OCI-LY7 (cell line): Measurements from ENCODE around the gene CD52. TPM values are rescaled to one million over a fixed set of nuclear protein-coding genes. Genes with fewer than 3 reads are reported as not detected.
A peak's percentile ranks its signal among the peaks of the same experiment; 100 is the strongest.

Source experiments
- BruUV-seq: library from RNA; stranded (reverse); fragments of 400-500 nt; replicated peaks from 2 replicates; lab custom pipeline; 2021; lab: Mats Ljungman, UMichigan
- CTCF ChIA-PET: fragments of 300-600 bp; sonication (Branson Sonifier 250); formaldehyde crosslinking; loops from one replicate; lab custom pipeline; 2022; ENCODE audit warnings: antibody characterized with exemption; ENCODE audit not compliant: unreplicated experiment; lab: Charles Lee
- POLR2A ChIA-PET: fragments of 300-600 bp; sonication (Branson Sonifier 250); formaldehyde crosslinking; loops from one replicate; lab custom pipeline; 2022; ENCODE audit warnings: antibody characterized with exemption; lab: Charles Lee
- DNase-seq: peaks from one replicate; pipeline ENCODE4 v3.0.0-alpha.2; 2015; ENCODE audit warnings: low spot score
- H2AFZ ChIP-seq: fragments of 200-600 bp; sonication (generic), shearing (Covaris generic); 2 replicates; pipeline ENCODE4 v1.6.1; 2014; ENCODE audit warnings: mild to moderate bottlenecking, antibody characterized with exemption, low read length, moderate library complexity
- H3K27ac ChIP-seq: fragments of 200-600 bp; sonication (generic); 2 replicates; pipeline ENCODE4 v1.5.1; 2014; ENCODE audit warnings: mixed run types, low read depth, mild to moderate bottlenecking, moderate library complexity, low read length, inconsistent platforms; ENCODE audit not compliant: poor library complexity, severe bottlenecking
- H3K36me3 ChIP-seq: fragments of 200-600 bp; sonication (generic); 2 replicates; pipeline ENCODE4 v1.6.1; 2014; ENCODE audit warnings: mild to moderate bottlenecking, antibody characterized with exemption, low read length, moderate library complexity, mixed read lengths; ENCODE audit not compliant: insufficient read depth
- H3K4me1 ChIP-seq: fragments of 200-600 bp; sonication (generic); 2 replicates; pipeline ENCODE4 v1.5.1; 2014; ENCODE audit warnings: mild to moderate bottlenecking, low read length; ENCODE audit not compliant: insufficient read depth, poor library complexity, severe bottlenecking
- H3K4me2 ChIP-seq: fragments of 200-600 bp; sonication (generic); 2 replicates; pipeline ENCODE4 v1.6.1; 2014; ENCODE audit warnings: mild to moderate bottlenecking, low read length
- H3K4me3 ChIP-seq: fragments of 200-600 bp; sonication (generic); 2 replicates; pipeline ENCODE4 v1.5.1; 2014; ENCODE audit warnings: mild to moderate bottlenecking, low read depth, low read length; ENCODE audit not compliant: poor library complexity, severe bottlenecking
- H3K79me2 ChIP-seq: fragments of 200-600 bp; sonication (generic); 2 replicates; pipeline ENCODE4 v1.6.1; 2016; ENCODE audit warnings: low read depth, mild to moderate bottlenecking, low read length, moderate library complexity, mixed read lengths; ENCODE audit not compliant: insufficient read depth
- H3K9me2 ChIP-seq: fragments of 200-600 bp; sonication (generic); 2 replicates; pipeline ENCODE4 v1.6.1; 2016; ENCODE audit warnings: mild to moderate bottlenecking, low read length, mixed read lengths; ENCODE audit not compliant: insufficient read depth
- H3K9me3 ChIP-seq: fragments of 200-600 bp; sonication (generic); 2 replicates; pipeline ENCODE4 v1.6.1; 2014; ENCODE audit warnings: mild to moderate bottlenecking, mixed run types, low read length, mixed read lengths
- H4K20me1 ChIP-seq: fragments of 200-600 bp; sonication (generic); 2 replicates; pipeline ENCODE4 v1.6.1; 2014; ENCODE audit warnings: mild to moderate bottlenecking, antibody characterized with exemption, low read length, moderate library complexity, mixed read lengths; ENCODE audit not compliant: insufficient read depth
- EZH2phosphoT487 ChIP-seq: fragments of 200-600 bp; sonication (generic); IDR thresholded peaks from 2 replicates; pipeline ENCODE4 v1.6.1; 2018; ENCODE audit warnings: low read depth, borderline replicate concordance, mild to moderate bottlenecking, mixed run types, antibody characterized with exemption, low read length, moderate library complexity, mixed read lengths
- intact Hi-C: fragments of 100-400 bp; cut with micrococcal nuclease; formaldehyde crosslinking; loops from one replicate; pipeline ENCODE4 v1.10.0; 2022; ENCODE audit not compliant: unreplicated experiment
- total RNA-seq, 2 experiments: library from RNA; depleted of rRNA in 1 of 2; stranded (reverse); fragments of >200 nt in 1 of 2; shearing (Covaris generic) in 1 of 2; gene quantifications; 2 replicates each; pipeline ENCODE4 v1.2.3, GENCODE V29; 2014 to 2022
- TF ChIP-seq, protein P1 (sequence below): fragments of 200-600 bp; sonication (generic); conservative IDR thresholded peaks from 2 replicates; pipeline ENCODE4 v1.5.1; 2014; ENCODE audit warnings: mild to moderate bottlenecking, antibody characterized with exemption, low read length, moderate library complexity, mixed read lengths

Gene CD52
- total RNA-seq, 2 experiments from 2014 or later, result 470 to 769 TPM

GRCh38 chr1:26280333-26281042, 37.3 kb upstream of the CD52 start:
- H2AFZ ChIP-seq, result no peak overlapping the region
- no TSS peak for BruUV-seq
- intact Hi-C loops, result no loop called here
- H3K4me2 ChIP-seq, result peak overlapping the region; percentile 94
- H3K36me3 ChIP-seq, result peaks cover 63% of the 10 kb centered on the region
- ChIA-PET POLR2A (interaction anchor here (0.5 to 1.8 kb wide), 3 partner anchors 9 to 49 kb away, joined by 3 to 4 read pairs (median 4); no protein-coding TSS in a partner anchor), CTCF (interaction anchor here (0.5 to 1.0 kb wide), 2 partner anchors 8 to 40 kb away, joined by 3 to 5 read pairs; no protein-coding TSS in a partner anchor)
- H4K20me1 ChIP-seq, result no peaks in the 10 kb centered on the region
- H3K27ac ChIP-seq, result peak overlapping the region; percentile 63
- peak overlapping the region; percentile 69 for H3K4me3 ChIP-seq
- no peaks in the 10 kb centered on the region for H3K9me3 ChIP-seq
- TF ChIP-seq, protein P1, sequence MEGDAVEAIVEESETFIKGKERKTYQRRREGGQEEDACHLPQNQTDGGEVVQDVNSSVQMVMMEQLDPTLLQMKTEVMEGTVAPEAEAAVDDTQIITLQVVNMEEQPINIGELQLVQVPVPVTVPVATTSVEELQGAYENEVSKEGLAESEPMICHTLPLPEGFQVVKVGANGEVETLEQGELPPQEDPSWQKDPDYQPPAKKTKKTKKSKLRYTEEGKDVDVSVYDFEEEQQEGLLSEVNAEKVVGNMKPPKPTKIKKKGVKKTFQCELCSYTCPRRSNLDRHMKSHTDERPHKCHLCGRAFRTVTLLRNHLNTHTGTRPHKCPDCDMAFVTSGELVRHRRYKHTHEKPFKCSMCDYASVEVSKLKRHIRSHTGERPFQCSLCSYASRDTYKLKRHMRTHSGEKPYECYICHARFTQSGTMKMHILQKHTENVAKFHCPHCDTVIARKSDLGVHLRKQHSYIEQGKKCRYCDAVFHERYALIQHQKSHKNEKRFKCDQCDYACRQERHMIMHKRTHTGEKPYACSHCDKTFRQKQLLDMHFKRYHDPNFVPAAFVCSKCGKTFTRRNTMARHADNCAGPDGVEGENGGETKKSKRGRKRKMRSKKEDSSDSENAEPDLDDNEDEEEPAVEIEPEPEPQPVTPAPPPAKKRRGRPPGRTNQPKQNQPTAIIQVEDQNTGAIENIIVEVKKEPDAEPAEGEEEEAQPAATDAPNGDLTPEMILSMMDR, result no peak
- no peak for TF ChIP-seq EZH2phosphoT487
- H3K9me2 ChIP-seq, result no peaks in the 10 kb centered on the region
- DNase-seq, result no peak
- H3K79me2 ChIP-seq, result no peaks in the 10 kb centered on the region
- H3K4me1 ChIP-seq, result peaks cover 45% of the 10 kb centered on the region

DNA sequence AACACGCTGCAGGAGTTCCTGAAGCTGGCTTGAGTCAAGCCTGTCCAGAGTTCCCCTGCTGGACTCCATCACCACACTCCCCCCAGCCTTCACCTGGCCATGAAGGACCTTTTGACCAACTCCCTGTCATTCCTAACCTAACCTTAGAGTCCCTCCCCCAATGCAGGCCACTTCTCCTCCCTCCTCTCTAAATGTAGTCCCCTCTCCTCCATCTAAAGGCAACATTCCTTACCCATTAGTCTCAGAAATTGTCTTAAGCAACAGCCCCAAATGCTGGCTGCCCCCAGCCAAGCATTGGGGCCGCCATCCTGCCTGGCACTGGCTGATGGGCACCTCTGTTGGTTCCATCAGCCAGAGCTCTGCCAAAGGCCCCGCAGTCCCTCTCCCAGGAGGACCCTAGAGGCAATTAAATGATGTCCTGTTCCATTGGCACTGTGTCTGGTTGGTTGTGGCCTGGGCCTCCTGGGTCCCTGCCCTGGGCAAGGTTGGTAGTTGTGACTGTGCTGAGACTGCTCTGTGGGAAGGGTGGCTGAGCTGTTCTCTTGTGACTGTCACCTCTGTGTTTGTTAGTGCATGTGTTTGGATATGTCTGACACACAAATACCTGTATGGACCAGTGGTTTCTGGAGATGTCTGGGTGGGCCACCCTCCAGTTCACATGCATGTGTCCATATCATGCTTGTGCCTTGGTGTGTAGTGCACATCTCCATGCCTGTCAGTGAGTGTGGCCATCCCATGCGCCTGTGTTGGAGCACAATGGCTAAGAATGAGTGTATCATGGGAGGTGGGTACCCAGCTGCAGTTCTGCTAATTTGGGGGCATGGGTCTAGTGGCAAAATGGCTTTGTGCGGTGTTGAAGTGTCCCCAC, 36.4 kb upstream of the CD52 start:
- H3K27ac ChIP-seq, result peak overlapping the region; percentile 26
- TF ChIP-seq, protein P1, result no peak
- TF ChIP-seq EZH2phosphoT487, result no peak
- ChIA-PET POLR2A (interaction anchor here (0.5 to 1.8 kb wide), 4 partner anchors 8 to 150 kb away, joined by 3 to 4 read pairs (median 3); no protein-coding TSS in a partner anchor), CTCF (interaction anchor here (0.5 kb wide), 1 partner anchor 39 kb away, joined by 3 read pairs; no protein-coding TSS in a partner anchor)
- peaks cover 58% of the 10 kb centered on the region for H3K36me3 ChIP-seq
- peak overlapping the region; percentile 5; the same call in 1 of the 2 replicates for H3K4me2 ChIP-seq
- intact Hi-C loops, result no loop called here
- H3K4me1 ChIP-seq, result peaks cover 46% of the 10 kb centered on the region
- no peak overlapping the region for H2AFZ ChIP-seq
- H4K20me1 ChIP-seq, result no peaks in the 10 kb centered on the region
- no peaks in the 10 kb centered on the region for H3K9me2 ChIP-seq
- no peak overlapping the region for H3K4me3 ChIP-seq
- TSS peak; percentile 94 for BruUV-seq
- H3K9me3 ChIP-seq, result no peaks in the 10 kb centered on the region
- H3K79me2 ChIP-seq, result no peaks in the 10 kb centered on the region
- no peak for DNase-seq
